ENCODE results near the gene FLYWCH1.

- TF ChIP-seq CTCF (IDR thresholded peaks at IDR 0.05) (peak in 2 of 3 experiments; percentile 19 to 33), POLR2A (IDR thresholded peaks at IDR 0.05; ENCODE audit: low read depth) (no peak)
Measured at GRCh38 chr16:2969545-2970521, 58.1 kb downstream of the FLYWCH1 start.
